Endothelial cell of umbilical vein (primary cell): ENCODE measurements around the gene HS6ST2. TPM values are rescaled to one million over a fixed set of nuclear protein-coding genes. Genes with fewer than 3 reads are reported as not detected.

Experiments
- BruUV-seq: library from RNA; stranded (reverse); fragments of 400-500 nt; replicated peaks from 2 replicates; lab custom pipeline; 2021; lab: Mats Ljungman, UMichigan
- CTCF ChIA-PET: fragments of 300-600, 350-600 bp; sonication (Branson Sonifier 250); formaldehyde crosslinking; loops from one replicate; lab custom pipeline; 2021; ENCODE audit warnings: antibody characterized with exemption, inconsistent platforms; lab: Charles Lee
- POLR2A ChIA-PET: fragments of 300-600, 350-600 bp; sonication (Branson Sonifier 250); formaldehyde crosslinking; loops from one replicate; lab custom pipeline; 2021; ENCODE audit warnings: antibody characterized with exemption, inconsistent platforms; lab: Charles Lee
- DNase-seq: peaks from one replicate; pipeline ENCODE4 v3.0.0-alpha.2; 2011; ENCODE audit warnings: low read depth, low spot score
- FAIRE-seq: peaks from 2 replicates; lab custom pipeline; 2011; peaks lifted over from hg19 to GRCh38; lab: Jason Lieb, UNC
- H2AFZ ChIP-seq: 2 replicates; pipeline ENCODE4 v1.6.0; 2012; ENCODE audit warnings: low read depth, low read length, control low read depth, inconsistent platforms
- H3K27ac ChIP-seq: 2 replicates; pipeline ENCODE4 v1.5.1; 2011; ENCODE audit warnings: low read depth, mild to moderate bottlenecking, control low read depth, low read length, moderate library complexity; ENCODE audit not compliant: insufficient read depth
- H3K27me3 ChIP-seq, 2 experiments: 2 replicates each; pipeline versions ENCODE4 v1.6.0 to v1.6.1; 2011; ENCODE audit warnings: low read length in 2 of 2, mixed read lengths in 1 of 2; ENCODE audit not compliant: control insufficient read depth in 2 of 2, insufficient read depth in 2 of 2
- H3K36me3 ChIP-seq, 2 experiments: 2 replicates in 1 of 2; 3 replicates in 1 of 2; pipeline ENCODE4 v1.5.1; 2011; ENCODE audit warnings: low read length in 2 of 2, mild to moderate bottlenecking in 1 of 2, moderate library complexity in 1 of 2; ENCODE audit not compliant: control insufficient read depth in 2 of 2, insufficient read depth in 2 of 2; ENCODE audit errors: extremely low read depth in 1 of 2
- H3K4me1 ChIP-seq: 3 replicates; pipeline ENCODE4 v1.5.1; 2011; ENCODE audit warnings: mild to moderate bottlenecking, low read length; ENCODE audit not compliant: control insufficient read depth, insufficient read depth; ENCODE audit errors: extremely low read depth
- H3K4me2 ChIP-seq: 2 replicates; pipeline ENCODE4 v1.6.1; 2011; ENCODE audit warnings: low read length, control low read depth, mixed read lengths; ENCODE audit not compliant: insufficient read depth
- H3K4me3 ChIP-seq, 3 experiments: fragments of 200-600 bp in 1 of 3; sonication (generic), shearing (Covaris generic) in 1 of 3; replicated peaks in 1 of 3; 2 replicates each; pipeline ENCODE4 v1.5.1; 2011 to 2016; ENCODE audit warnings: control low read depth in 3 of 3, low read length in 3 of 3, mild to moderate bottlenecking in 2 of 3, inconsistent platforms in 1 of 3, low read depth in 1 of 3, moderate library complexity in 1 of 3; ENCODE audit not compliant: insufficient read depth in 1 of 3
- H3K79me2 ChIP-seq: 2 replicates; pipeline ENCODE4 v1.6.0; 2012; ENCODE audit warnings: low read length, inconsistent platforms; ENCODE audit not compliant: control insufficient read depth, insufficient read depth
- H3K9ac ChIP-seq: replicated peaks from 2 replicates; pipeline ENCODE3; 2011; ENCODE audit warnings: low read length, control low read depth; ENCODE audit not compliant: insufficient read depth; ENCODE audit errors: extremely low read depth
- H3K9me1 ChIP-seq: replicated peaks from 3 replicates; pipeline ENCODE4 v1.6.0; 2011; ENCODE audit warnings: mild to moderate bottlenecking, low read length; ENCODE audit not compliant: control insufficient read depth, insufficient read depth; ENCODE audit errors: extremely low read depth
- H3K9me3 ChIP-seq: replicated peaks from 2 replicates; pipeline ENCODE4 v1.5.1; 2012; ENCODE audit warnings: low read length, inconsistent platforms; ENCODE audit not compliant: control insufficient read depth, insufficient read depth
- H4K20me1 ChIP-seq: replicated peaks from 2 replicates; pipeline ENCODE3; 2011; ENCODE audit warnings: mild to moderate bottlenecking, low read length; ENCODE audit not compliant: control insufficient read depth, insufficient read depth; ENCODE audit errors: extremely low read depth
- EZH2 ChIP-seq: IDR thresholded peaks from 2 replicates; pipeline ENCODE4 v1.6.1; 2012; ENCODE audit warnings: borderline replicate concordance, low read depth, mild to moderate bottlenecking, moderate library complexity, low read length, inconsistent platforms; ENCODE audit not compliant: severe bottlenecking
- FOS ChIP-seq: IDR thresholded peaks from 2 replicates; pipeline ENCODE4 v1.6.1; 2011; ENCODE audit warnings: mild to moderate bottlenecking, low read length, moderate library complexity, borderline replicate concordance; ENCODE audit not compliant: insufficient read depth
- GATA2 ChIP-seq: IDR thresholded peaks from 2 replicates; pipeline ENCODE4 v1.7.0; 2011; ENCODE audit warnings: low read depth, mild to moderate bottlenecking, moderate library complexity, mixed read lengths, low read length; ENCODE audit not compliant: insufficient read length, insufficient read depth
- JUN ChIP-seq: IDR thresholded peaks from 2 replicates; pipeline ENCODE4 v1.6.1; 2011; ENCODE audit warnings: borderline replicate concordance, low read depth; ENCODE audit not compliant: insufficient read length, insufficient read depth
- MAX ChIP-seq: IDR thresholded peaks from 2 replicates; pipeline ENCODE4 v1.6.1; 2011; ENCODE audit not compliant: insufficient read depth, insufficient read length
- MYC ChIP-seq: IDR thresholded peaks from one replicate; pipeline ENCODE4 v1.6.1; 2011; ENCODE audit warnings: mild to moderate bottlenecking, low read depth, low read length
- POLR2A ChIP-seq: IDR thresholded peaks from 2 replicates; pipeline ENCODE4 v1.6.1; 2012; ENCODE audit warnings: low read depth, mild to moderate bottlenecking, control low read depth, low read length
- POLR2AphosphoS5 ChIP-seq: IDR thresholded peaks from 2 replicates; pipeline ENCODE4 v1.6.1; 2012; ENCODE audit warnings: low read depth, mild to moderate bottlenecking, control low read depth, low read length, moderate library complexity; ENCODE audit not compliant: insufficient read depth
- dilution Hi-C: fragments of 300-500 bp; cut with MboI; formaldehyde crosslinking; loops from one replicate; pipeline ENCODE4 v1.15.0; 2019; ENCODE audit warnings: low sequenced_read_pairs; ENCODE audit not compliant: extremely low pct_ligation_motif_present
- intact Hi-C: fragments of 100-400 bp; cut with micrococcal nuclease; formaldehyde crosslinking; loops from one replicate; pipeline ENCODE4 v1.10.0; 2022
- polyA plus RNA-seq, 4 experiments: library from polyadenylated mRNA; depleted of rRNA in 3 of 4; stranded (reverse) in 3 of 4; unstranded in 1 of 4; fragments of >200 nt; gene quantifications; 2 replicates each; pipeline versions ENCODE4 v1.2.1 to v1.2.3, GENCODE V29; 2011 to 2012; ENCODE audit warnings: missing spikeins in 1 of 4
- total RNA-seq: library from RNA; stranded (reverse); gene quantifications from 2 replicates; pipeline ENCODE4 v1.2.3, GENCODE V29; 2021
- TF ChIP-seq, protein P1 (sequence below), 2 donors: IDR thresholded peaks; 1 replicate in 1 of 2; 2 replicates in 1 of 2; pipeline ENCODE4 v1.5.1; 2011; ENCODE audit warnings: low read length in 2 of 2, mild to moderate bottlenecking in 2 of 2, moderate library complexity in 2 of 2, control low read depth in 1 of 2, inconsistent platforms in 1 of 2, low read depth in 1 of 2; ENCODE audit not compliant: insufficient read depth in 1 of 2; ENCODE audit errors: extremely low read depth in 1 of 2

HS6ST2 gene
- total and polyA plus RNA-seq, 2 donors (not counting 3 experiments of a cell fraction or from before 2014, with no cell fraction given) = 0.49 to 0.84 TPM

- DNase-seq (no peak), FAIRE-seq (no peak)
These were observed 295.6 kb downstream of the HS6ST2 start for GRCh38 chrX:132662844-132663243.

More at GRCh38 chrX:132662844-132663243, 295.6 kb downstream of the HS6ST2 start:
- Histone ChIP-seq H3K9me1 (no peaks in the 10 kb centered on the region), H3K27me3 (no peaks in the 10 kb centered on the region), H3K4me1 (no peaks in the 10 kb centered on the region), H3K79me2 (no peaks in the 10 kb centered on the region), H4K20me1 (no peaks in the 10 kb centered on the region), H3K4me2 (no peak overlapping the region), H3K4me3 (no peak overlapping the region), H3K27ac (no peak overlapping the region), H3K36me3 (no peaks in the 10 kb centered on the region), H3K9me3 (no peaks in the 10 kb centered on the region), H3K9ac (no peak overlapping the region), H2AFZ (no peak overlapping the region)
- no peak for TF ChIP-seq GATA2
- TF ChIP-seq JUN = no peak
- TF ChIP-seq FOS = no peak
- no peak for TF ChIP-seq POLR2AphosphoS5
- no peak for TF ChIP-seq MYC
- no peak for TF ChIP-seq EZH2
- no peak for TF ChIP-seq MAX
- no peak for TF ChIP-seq POLR2A
- TF ChIP-seq, protein P1, sequence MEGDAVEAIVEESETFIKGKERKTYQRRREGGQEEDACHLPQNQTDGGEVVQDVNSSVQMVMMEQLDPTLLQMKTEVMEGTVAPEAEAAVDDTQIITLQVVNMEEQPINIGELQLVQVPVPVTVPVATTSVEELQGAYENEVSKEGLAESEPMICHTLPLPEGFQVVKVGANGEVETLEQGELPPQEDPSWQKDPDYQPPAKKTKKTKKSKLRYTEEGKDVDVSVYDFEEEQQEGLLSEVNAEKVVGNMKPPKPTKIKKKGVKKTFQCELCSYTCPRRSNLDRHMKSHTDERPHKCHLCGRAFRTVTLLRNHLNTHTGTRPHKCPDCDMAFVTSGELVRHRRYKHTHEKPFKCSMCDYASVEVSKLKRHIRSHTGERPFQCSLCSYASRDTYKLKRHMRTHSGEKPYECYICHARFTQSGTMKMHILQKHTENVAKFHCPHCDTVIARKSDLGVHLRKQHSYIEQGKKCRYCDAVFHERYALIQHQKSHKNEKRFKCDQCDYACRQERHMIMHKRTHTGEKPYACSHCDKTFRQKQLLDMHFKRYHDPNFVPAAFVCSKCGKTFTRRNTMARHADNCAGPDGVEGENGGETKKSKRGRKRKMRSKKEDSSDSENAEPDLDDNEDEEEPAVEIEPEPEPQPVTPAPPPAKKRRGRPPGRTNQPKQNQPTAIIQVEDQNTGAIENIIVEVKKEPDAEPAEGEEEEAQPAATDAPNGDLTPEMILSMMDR (IDR thresholded peaks at IDR 0.05; ENCODE audit: extremely low read depth in 1 of 2, insufficient read depth in 1 of 2, low read depth in 1 of 2, low read length in 2 of 2) = no peak
- ChIA-PET POLR2A (no interaction called here), CTCF (interaction anchor here (1.2 kb wide), 1 partner anchor 9 kb away, joined by 3 read pairs; no protein-coding TSS in a partner anchor)
- intact Hi-C loops = no loop called here
- BruUV-seq = no TSS peak
- dilution Hi-C loops = no loop called here
